Measurements from ENCODE around the gene LARP1.

DNA sequence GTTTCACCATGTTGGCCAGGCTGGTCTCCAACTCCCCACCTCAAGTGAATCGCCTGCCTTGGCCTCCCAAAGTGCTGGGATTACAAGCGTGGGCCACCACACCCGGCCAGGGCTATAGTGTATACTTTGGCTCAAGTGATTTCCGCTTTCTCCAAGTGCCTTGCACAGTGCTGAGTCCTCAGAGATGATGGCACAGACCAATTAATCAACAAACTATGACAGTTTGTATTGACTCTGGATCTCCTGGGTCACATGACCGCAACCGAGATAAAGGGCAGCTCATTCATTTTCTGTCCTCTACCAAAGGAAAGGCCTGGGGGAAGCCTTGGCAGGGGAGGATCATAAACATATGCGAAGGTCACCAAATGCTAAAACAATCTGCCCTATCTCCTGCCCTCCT lies 11.4 kb upstream of the LARP1 start:
- TF ChIP-seq, protein P1, sequence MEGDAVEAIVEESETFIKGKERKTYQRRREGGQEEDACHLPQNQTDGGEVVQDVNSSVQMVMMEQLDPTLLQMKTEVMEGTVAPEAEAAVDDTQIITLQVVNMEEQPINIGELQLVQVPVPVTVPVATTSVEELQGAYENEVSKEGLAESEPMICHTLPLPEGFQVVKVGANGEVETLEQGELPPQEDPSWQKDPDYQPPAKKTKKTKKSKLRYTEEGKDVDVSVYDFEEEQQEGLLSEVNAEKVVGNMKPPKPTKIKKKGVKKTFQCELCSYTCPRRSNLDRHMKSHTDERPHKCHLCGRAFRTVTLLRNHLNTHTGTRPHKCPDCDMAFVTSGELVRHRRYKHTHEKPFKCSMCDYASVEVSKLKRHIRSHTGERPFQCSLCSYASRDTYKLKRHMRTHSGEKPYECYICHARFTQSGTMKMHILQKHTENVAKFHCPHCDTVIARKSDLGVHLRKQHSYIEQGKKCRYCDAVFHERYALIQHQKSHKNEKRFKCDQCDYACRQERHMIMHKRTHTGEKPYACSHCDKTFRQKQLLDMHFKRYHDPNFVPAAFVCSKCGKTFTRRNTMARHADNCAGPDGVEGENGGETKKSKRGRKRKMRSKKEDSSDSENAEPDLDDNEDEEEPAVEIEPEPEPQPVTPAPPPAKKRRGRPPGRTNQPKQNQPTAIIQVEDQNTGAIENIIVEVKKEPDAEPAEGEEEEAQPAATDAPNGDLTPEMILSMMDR (IDR thresholded peaks at IDR 0.05; ENCODE audit: low read depth, low read length), result no peak
- TF ChIP-seq POLR2A (IDR thresholded peaks at IDR 0.05; ENCODE audit: extremely low read depth, insufficient read length) (no peak), MYC (IDR thresholded peaks at IDR 0.05; ENCODE audit: low read depth, low read length) (no peak)

Data from NB4 (cell line).